Panc1 (cell line): Measurements from ENCODE around the gene GRAMD4.

Experiments
- CTCF ChIP-seq: fragments of 450-650 bp; IDR thresholded peaks from 2 replicates; pipeline ENCODE4 v1.5.1; 2017; ENCODE audit warnings: mild to moderate bottlenecking
- POLR2AphosphoS5 ChIP-seq: IDR thresholded peaks from 2 replicates; pipeline ENCODE4 v1.6.1; 2012; ENCODE audit warnings: mild to moderate bottlenecking, low read depth, low read length, moderate library complexity
- REST ChIP-seq, 2 experiments: IDR thresholded peaks; 2 replicates each; pipeline ENCODE4 v1.6.1; 2011 to 2012; ENCODE audit warnings: low read depth in 2 of 2, control low read depth in 1 of 2, low read length in 1 of 2, mild to moderate bottlenecking in 1 of 2, moderate library complexity in 1 of 2; ENCODE audit not compliant: insufficient read depth in 1 of 2
- TCF7L2 ChIP-seq: IDR thresholded peaks from 2 replicates; pipeline ENCODE4 v1.6.1; 2011; ENCODE audit warnings: mild to moderate bottlenecking, low read depth, low read length, inconsistent platforms

GRCh38 chr22:46727813-46728364, 107.7 kb downstream of the GRAMD4 start:
- TF ChIP-seq CTCF (no peak), POLR2AphosphoS5 (no peak), TCF7L2 (no peak), REST (IDR thresholded peaks at IDR 0.05; ENCODE audit: insufficient read depth in 1 of 2, low read depth in 2 of 2, low read length in 1 of 2) (no peak)
